GM23338 (cell line): ENCODE data around the gene PHYHIPL. TPM values are rescaled to one million over a fixed set of nuclear protein-coding genes. Genes with fewer than 3 reads are reported as not detected.

ENCODE experiments used
- ATAC-seq: fragments of 200-7000 bp; cut with Tn5 transposase; 3 replicates; pipeline ENCODE4 v1.9.1; 2020
- DNase-seq: peaks from one replicate; pipeline ENCODE4 v3.0.0-alpha.2; 2015; ENCODE audit warnings: low spot score
- H2AFZ ChIP-seq: fragments of 200-600 bp; sonication (generic); 2 replicates; pipeline ENCODE4 v1.8.0; 2016; ENCODE audit warnings: antibody characterized with exemption, mild to moderate bottlenecking, moderate library complexity
- H3F3A ChIP-seq: fragments of 200-600 bp; sonication (generic); replicated peaks from 2 replicates; pipeline ENCODE4 v1.8.0; 2017; ENCODE audit warnings: antibody characterized with exemption, mixed run types, low read depth
- H3K27ac ChIP-seq: fragments of 200-600 bp; sonication (generic); 2 replicates; pipeline ENCODE4 v1.6.1; 2016; ENCODE audit warnings: low read depth
- H3K27me3 ChIP-seq: fragments of 200-600 bp; sonication (generic); 2 replicates; pipeline ENCODE4 v1.8.0; 2016; ENCODE audit warnings: mild to moderate bottlenecking, mixed run types, moderate library complexity; ENCODE audit not compliant: insufficient read depth
- H3K36me3 ChIP-seq: fragments of 200-600 bp; sonication (generic); 2 replicates; pipeline ENCODE4 v1.8.0; 2016; ENCODE audit warnings: mild to moderate bottlenecking; ENCODE audit not compliant: insufficient read depth
- H3K4me1 ChIP-seq: fragments of 200-600 bp; sonication (generic); 2 replicates; pipeline ENCODE4 v1.8.0; 2016; ENCODE audit warnings: mild to moderate bottlenecking, moderate library complexity; ENCODE audit not compliant: insufficient read depth
- H3K4me2 ChIP-seq: fragments of 200-600 bp; sonication (generic); 2 replicates; pipeline ENCODE4 v1.7.1; 2017; ENCODE audit warnings: mixed run types
- H3K4me3 ChIP-seq: fragments of 200-600 bp; sonication (generic); 2 replicates; pipeline ENCODE4 v1.6.1; 2016; ENCODE audit warnings: mixed run types
- H3K79me2 ChIP-seq: fragments of 200-600 bp; sonication (generic); replicated peaks from 2 replicates; pipeline ENCODE4 v1.8.0; 2017; ENCODE audit warnings: mild to moderate bottlenecking; ENCODE audit not compliant: insufficient read depth
- H3K9me2 ChIP-seq: fragments of 200-600 bp; sonication (generic); 2 replicates; pipeline ENCODE4 v1.8.0; 2017; ENCODE audit not compliant: insufficient read depth
- H4K20me1 ChIP-seq: fragments of 200-600 bp; sonication (generic); replicated peaks from 2 replicates; pipeline ENCODE4 v1.8.0; 2017; ENCODE audit warnings: mild to moderate bottlenecking; ENCODE audit not compliant: insufficient read depth
- H3K27ac Mint-ChIP-seq: 2 replicates; pipeline ENCODE4 v1.8.0; 2020; ENCODE audit warnings: inconsistent platforms, mild to moderate bottlenecking, moderate library complexity, mixed read lengths
- H3K27me3 Mint-ChIP-seq: 3 replicates; pipeline ENCODE4 v1.8.0; 2022; ENCODE audit warnings: low read depth, mild to moderate bottlenecking, moderate library complexity, mixed read lengths, inconsistent platforms; ENCODE audit not compliant: insufficient read depth, poor library complexity
- H3K36me3 Mint-ChIP-seq: 3 replicates; pipeline ENCODE4 v1.8.0; 2021; ENCODE audit warnings: low read depth, mild to moderate bottlenecking, inconsistent platforms, moderate library complexity, mixed read lengths
- H3K4me1 Mint-ChIP-seq: 3 replicates; pipeline ENCODE4 v1.8.0; 2020; ENCODE audit warnings: mild to moderate bottlenecking, inconsistent platforms, mixed read lengths
- H3K4me3 Mint-ChIP-seq: 3 replicates; pipeline ENCODE4 v1.8.0; 2021; ENCODE audit warnings: moderate library complexity, mild to moderate bottlenecking, inconsistent platforms, mixed read lengths
- H3K9me3 Mint-ChIP-seq: 3 replicates; pipeline ENCODE4 v1.8.0; 2020; ENCODE audit warnings: moderate library complexity, mild to moderate bottlenecking, inconsistent platforms, mixed read lengths
- CREB1 ChIP-seq: fragments of 250-450 bp; sonication (Bioruptor Pico); IDR thresholded peaks from 2 replicates; pipeline ENCODE4 v1.5.0; 2020; ENCODE audit warnings: low read depth, mild to moderate bottlenecking, moderate library complexity
- EZH2 ChIP-seq: fragments of 200-600 bp; sonication (generic); IDR thresholded peaks from one replicate; pipeline ENCODE4 v1.8.0; 2017; ENCODE audit warnings: antibody characterized with exemption, mild to moderate bottlenecking, low read depth; ENCODE audit not compliant: unreplicated experiment
- EZH2phosphoT487 ChIP-seq: fragments of 200-600 bp; sonication (generic); IDR thresholded peaks from one replicate; pipeline ENCODE4 v1.8.1; 2018; ENCODE audit warnings: antibody characterized with exemption; ENCODE audit not compliant: unreplicated experiment
- JUNB ChIP-seq: IDR thresholded peaks from one replicate; pipeline ENCODE4 v1.6.1; 2016; ENCODE audit warnings: antibody characterized with exemption; ENCODE audit not compliant: unreplicated experiment
- NANOG ChIP-seq: IDR thresholded peaks from 2 replicates; pipeline ENCODE4 v1.6.1; 2016; ENCODE audit warnings: antibody characterized with exemption, borderline replicate concordance
- POLR2AphosphoS5 ChIP-seq: IDR thresholded peaks from 2 replicates; pipeline ENCODE4 v1.6.1; 2016; ENCODE audit warnings: antibody characterized with exemption, low read depth
- STAT1 ChIP-seq: IDR thresholded peaks from one replicate; pipeline ENCODE4 v1.6.1; 2016; ENCODE audit warnings: antibody characterized with exemption; ENCODE audit not compliant: unreplicated experiment
- ZNF114 ChIP-seq: fragments of 250-450 bp; sonication (Bioruptor Pico); IDR thresholded peaks from 2 replicates; pipeline ENCODE4 v1.5.0; 2020; ENCODE audit warnings: mild to moderate bottlenecking, moderate library complexity
- ZNF331 ChIP-seq: fragments of 250-450 bp; sonication (Bioruptor Pico); IDR thresholded peaks from 2 replicates; pipeline ENCODE4 v1.5.0; 2020; ENCODE audit warnings: low read depth, mild to moderate bottlenecking, moderate library complexity
- polyA plus RNA-seq: library from polyadenylated mRNA; unstranded; fragments of >200 nt; fragmentation: Nextera tagmentation; extraction: Ambion mirVana; gene quantifications from 2 replicates; pipeline ENCODE4 v1.2.1, GENCODE V29; 2016
- total RNA-seq: library from RNA; depleted of rRNA; stranded (reverse); fragments of >200 nt; shearing (Covaris generic); gene quantifications from 2 replicates; pipeline ENCODE4 v1.2.3, GENCODE V29; 2014
- TF ChIP-seq, protein P1 (sequence below): IDR thresholded peaks from 2 replicates; pipeline ENCODE4 v1.6.1; 2016; ENCODE audit warnings: antibody characterized with exemption
- TF ChIP-seq, protein P2 (sequence below), 2 experiments: fragments of 200-600 bp in 1 of 2; sonication (generic) in 1 of 2; conservative IDR thresholded peaks; 2 replicates each; pipeline versions ENCODE4 v1.5.1 to v1.6.1; 2016 to 2017; ENCODE audit warnings: antibody characterized with exemption in 2 of 2, low read depth in 2 of 2, mild to moderate bottlenecking in 2 of 2, moderate library complexity in 1 of 2
- TF ChIP-seq, protein P3 (sequence below): fragments of 250-450 bp; sonication (Bioruptor Pico); IDR thresholded peaks from 2 replicates; pipeline ENCODE4 v1.5.0; 2020; ENCODE audit warnings: mild to moderate bottlenecking, moderate library complexity

The PHYHIPL gene
- total and polyA plus RNA-seq, 2 experiments from 2014 or later, result 0.24 to 0.27 TPM

DNA sequence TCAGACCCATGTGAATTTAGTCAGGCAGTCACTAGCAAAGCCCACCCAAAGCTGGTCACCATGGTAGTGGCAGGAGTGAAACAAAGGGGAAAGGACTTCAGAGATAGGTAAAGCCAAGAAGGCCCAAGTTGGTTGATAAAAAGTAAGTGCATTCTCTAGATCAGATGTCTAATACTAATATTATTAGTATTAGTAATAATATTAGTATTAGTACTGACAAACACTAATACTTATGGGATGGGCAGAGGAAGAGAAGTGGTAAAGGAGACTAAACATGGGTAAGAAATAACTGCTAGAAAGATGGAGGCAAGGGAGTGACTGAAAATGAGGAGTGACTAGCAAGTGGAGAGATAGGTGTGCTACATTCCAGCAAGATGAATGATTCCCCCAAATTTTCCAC is 46.6 kb upstream of the PHYHIPL start:
- TF ChIP-seq ZNF331 (CRISPR knock-in tag), result no peak
- TF ChIP-seq, protein P1, sequence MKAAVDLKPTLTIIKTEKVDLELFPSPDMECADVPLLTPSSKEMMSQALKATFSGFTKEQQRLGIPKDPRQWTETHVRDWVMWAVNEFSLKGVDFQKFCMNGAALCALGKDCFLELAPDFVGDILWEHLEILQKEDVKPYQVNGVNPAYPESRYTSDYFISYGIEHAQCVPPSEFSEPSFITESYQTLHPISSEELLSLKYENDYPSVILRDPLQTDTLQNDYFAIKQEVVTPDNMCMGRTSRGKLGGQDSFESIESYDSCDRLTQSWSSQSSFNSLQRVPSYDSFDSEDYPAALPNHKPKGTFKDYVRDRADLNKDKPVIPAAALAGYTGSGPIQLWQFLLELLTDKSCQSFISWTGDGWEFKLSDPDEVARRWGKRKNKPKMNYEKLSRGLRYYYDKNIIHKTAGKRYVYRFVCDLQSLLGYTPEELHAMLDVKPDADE, result no peak
- TF ChIP-seq JUNB, result no peak
- no peaks in the 10 kb centered on the region for H3K4me1 ChIP-seq
- H3K36me3 Mint-ChIP-seq, result no peaks in the 10 kb centered on the region

DNA sequence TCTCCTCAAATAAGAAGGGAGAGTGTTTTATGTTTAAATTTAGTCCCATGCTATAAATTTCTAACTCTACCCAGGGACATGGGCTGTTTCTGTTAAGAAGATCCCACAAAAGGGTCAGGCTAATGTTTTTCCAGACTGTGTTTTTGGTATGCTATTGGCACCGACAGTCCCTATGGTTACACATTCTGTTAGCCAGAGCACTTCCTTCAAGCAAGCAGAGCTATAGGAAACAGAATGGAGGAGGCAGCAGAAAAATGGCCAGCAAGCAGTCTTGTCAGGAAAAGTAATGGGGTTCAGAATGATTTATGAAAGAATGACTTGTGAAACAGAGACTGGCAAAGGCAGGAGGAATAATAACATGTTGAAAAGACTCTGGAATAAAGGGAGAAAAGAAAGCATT is 44.8 kb upstream of the PHYHIPL start:
- DNase-seq (no peak), ATAC-seq (no peak)
- Mint-ChIP-seq H3K9me3 (no peaks in the 10 kb centered on the region), H3K27ac (no peak overlapping the region), H3K36me3 (no peaks in the 10 kb centered on the region), H3K4me3 (no peak overlapping the region), H3K4me1 (no peaks in the 10 kb centered on the region), H3K27me3 (no peaks in the 10 kb centered on the region)
- Histone ChIP-seq H4K20me1 (no peaks in the 10 kb centered on the region), H3K79me2 (no peaks in the 10 kb centered on the region), H3K4me1 (no peaks in the 10 kb centered on the region), H2AFZ (no peak overlapping the region), H3K9me2 (peaks cover 6% of the 10 kb centered on the region; the same call in 1 of the 2 replicates), H3K4me3 (no peak overlapping the region), H3K27ac (no peak overlapping the region), H3K4me2 (no peak overlapping the region), H3K36me3 (no peaks in the 10 kb centered on the region), H3K27me3 (no peaks in the 10 kb centered on the region), H3F3A (no peaks in the 10 kb centered on the region)
- TF ChIP-seq EZH2phosphoT487, result no peak
- no peak for TF ChIP-seq ZNF331 (CRISPR knock-in tag)
- no peak for TF ChIP-seq EZH2
- TF ChIP-seq, protein P2, sequence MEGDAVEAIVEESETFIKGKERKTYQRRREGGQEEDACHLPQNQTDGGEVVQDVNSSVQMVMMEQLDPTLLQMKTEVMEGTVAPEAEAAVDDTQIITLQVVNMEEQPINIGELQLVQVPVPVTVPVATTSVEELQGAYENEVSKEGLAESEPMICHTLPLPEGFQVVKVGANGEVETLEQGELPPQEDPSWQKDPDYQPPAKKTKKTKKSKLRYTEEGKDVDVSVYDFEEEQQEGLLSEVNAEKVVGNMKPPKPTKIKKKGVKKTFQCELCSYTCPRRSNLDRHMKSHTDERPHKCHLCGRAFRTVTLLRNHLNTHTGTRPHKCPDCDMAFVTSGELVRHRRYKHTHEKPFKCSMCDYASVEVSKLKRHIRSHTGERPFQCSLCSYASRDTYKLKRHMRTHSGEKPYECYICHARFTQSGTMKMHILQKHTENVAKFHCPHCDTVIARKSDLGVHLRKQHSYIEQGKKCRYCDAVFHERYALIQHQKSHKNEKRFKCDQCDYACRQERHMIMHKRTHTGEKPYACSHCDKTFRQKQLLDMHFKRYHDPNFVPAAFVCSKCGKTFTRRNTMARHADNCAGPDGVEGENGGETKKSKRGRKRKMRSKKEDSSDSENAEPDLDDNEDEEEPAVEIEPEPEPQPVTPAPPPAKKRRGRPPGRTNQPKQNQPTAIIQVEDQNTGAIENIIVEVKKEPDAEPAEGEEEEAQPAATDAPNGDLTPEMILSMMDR (conservative IDR thresholded peaks at IDR 0.05; ENCODE audit: low read depth in 2 of 2), result no peak
- no peak for TF ChIP-seq CREB1 (CRISPR knock-in tag)
- TF ChIP-seq POLR2AphosphoS5, result no peak
- no peak for TF ChIP-seq STAT1
- no peak for TF ChIP-seq NANOG
- TF ChIP-seq ZNF114 (CRISPR knock-in tag), result no peak
- TF ChIP-seq, protein P1, result no peak
- TF ChIP-seq, protein P3, sequence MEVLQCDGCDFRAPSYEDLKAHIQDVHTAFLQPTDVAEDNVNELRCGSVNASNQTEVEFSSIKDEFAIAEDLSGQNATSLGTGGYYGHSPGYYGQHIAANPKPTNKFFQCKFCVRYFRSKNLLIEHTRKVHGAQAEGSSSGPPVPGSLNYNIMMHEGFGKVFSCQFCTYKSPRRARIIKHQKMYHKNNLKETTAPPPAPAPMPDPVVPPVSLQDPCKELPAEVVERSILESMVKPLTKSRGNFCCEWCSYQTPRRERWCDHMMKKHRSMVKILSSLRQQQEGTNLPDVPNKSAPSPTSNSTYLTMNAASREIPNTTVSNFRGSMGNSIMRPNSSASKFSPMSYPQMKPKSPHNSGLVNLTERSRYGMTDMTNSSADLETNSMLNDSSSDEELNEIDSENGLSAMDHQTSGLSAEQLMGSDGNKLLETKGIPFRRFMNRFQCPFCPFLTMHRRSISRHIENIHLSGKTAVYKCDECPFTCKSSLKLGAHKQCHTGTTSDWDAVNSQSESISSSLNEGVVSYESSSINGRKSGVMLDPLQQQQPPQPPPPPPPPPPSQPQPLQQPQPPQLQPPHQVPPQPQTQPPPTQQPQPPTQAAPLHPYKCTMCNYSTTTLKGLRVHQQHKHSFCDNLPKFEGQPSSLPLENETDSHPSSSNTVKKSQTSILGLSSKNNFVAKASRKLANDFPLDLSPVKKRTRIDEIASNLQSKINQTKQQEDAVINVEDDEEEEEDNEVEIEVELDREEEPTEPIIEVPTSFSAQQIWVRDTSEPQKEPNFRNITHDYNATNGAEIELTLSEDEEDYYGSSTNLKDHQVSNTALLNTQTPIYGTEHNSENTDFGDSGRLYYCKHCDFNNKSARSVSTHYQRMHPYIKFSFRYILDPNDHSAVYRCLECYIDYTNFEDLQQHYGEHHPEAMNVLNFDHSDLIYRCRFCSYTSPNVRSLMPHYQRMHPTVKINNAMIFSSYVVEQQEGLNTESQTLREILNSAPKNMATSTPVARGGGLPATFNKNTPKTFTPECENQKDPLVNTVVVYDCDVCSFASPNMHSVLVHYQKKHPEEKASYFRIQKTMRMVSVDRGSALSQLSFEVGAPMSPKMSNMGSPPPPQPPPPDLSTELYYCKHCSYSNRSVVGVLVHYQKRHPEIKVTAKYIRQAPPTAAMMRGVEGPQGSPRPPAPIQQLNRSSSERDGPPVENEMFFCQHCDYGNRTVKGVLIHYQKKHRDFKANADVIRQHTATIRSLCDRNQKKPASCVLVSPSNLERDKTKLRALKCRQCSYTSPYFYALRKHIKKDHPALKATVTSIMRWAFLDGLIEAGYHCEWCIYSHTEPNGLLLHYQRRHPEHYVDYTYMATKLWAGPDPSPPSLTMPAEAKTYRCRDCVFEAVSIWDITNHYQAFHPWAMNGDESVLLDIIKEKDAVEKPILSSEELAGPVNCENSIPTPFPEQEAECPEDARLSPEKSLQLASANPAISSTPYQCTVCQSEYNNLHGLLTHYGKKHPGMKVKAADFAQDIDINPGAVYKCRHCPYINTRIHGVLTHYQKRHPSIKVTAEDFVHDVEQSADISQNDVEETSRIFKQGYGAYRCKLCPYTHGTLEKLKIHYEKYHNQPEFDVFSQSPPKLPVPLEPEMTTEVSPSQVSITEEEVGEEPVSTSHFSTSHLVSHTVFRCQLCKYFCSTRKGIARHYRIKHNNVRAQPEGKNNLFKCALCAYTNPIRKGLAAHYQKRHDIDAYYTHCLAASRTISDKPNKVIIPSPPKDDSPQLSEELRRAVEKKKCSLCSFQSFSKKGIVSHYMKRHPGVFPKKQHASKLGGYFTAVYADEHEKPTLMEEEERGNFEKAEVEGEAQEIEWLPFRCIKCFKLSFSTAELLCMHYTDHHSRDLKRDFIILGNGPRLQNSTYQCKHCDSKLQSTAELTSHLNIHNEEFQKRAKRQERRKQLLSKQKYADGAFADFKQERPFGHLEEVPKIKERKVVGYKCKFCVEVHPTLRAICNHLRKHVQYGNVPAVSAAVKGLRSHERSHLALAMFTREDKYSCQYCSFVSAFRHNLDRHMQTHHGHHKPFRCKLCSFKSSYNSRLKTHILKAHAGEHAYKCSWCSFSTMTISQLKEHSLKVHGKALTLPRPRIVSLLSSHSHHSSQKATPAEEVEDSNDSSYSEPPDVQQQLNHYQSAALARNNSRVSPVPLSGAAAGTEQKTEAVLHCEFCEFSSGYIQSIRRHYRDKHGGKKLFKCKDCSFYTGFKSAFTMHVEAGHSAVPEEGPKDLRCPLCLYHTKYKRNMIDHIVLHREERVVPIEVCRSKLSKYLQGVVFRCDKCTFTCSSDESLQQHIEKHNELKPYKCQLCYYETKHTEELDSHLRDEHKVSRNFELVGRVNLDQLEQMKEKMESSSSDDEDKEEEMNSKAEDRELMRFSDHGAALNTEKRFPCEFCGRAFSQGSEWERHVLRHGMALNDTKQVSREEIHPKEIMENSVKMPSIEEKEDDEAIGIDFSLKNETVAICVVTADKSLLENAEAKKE (CRISPR knock-in tag), result no peak
- no peak for TF ChIP-seq JUNB

More for the DNA sequence above, 46.6 kb upstream of the PHYHIPL start:
- ATAC-seq (no peak), DNase-seq (no peak)
- no peaks in the 10 kb centered on the region for H3K9me3 Mint-ChIP-seq
- Histone ChIP-seq H3K36me3 (no peaks in the 10 kb centered on the region), H4K20me1 (no peaks in the 10 kb centered on the region), H3K9me2 (peaks cover 6% of the 10 kb centered on the region; the same call in 1 of the 2 replicates), H3K27me3 (no peaks in the 10 kb centered on the region), H3K27ac (no peak overlapping the region), H3K4me3 (no peak overlapping the region), H3F3A (no peaks in the 10 kb centered on the region), H3K4me2 (no peak overlapping the region), H2AFZ (no peak overlapping the region), H3K79me2 (no peaks in the 10 kb centered on the region)
- H3K27ac Mint-ChIP-seq, result no peak overlapping the region
- no peaks in the 10 kb centered on the region for H3K4me1 Mint-ChIP-seq
- no peak overlapping the region for H3K4me3 Mint-ChIP-seq
- H3K27me3 Mint-ChIP-seq, result no peaks in the 10 kb centered on the region
